Peyer's patch (tissue), 4 donors: Measurements from ENCODE around the gene CD2AP.

Source experiments
- POLR2A ChIP-seq, 2 donors: fragments of 450-650 bp; IDR thresholded peaks; one replicate each; pipeline ENCODE4 v1.5.1; 2017; ENCODE audit warnings: antibody characterized with exemption in 2 of 2, mild to moderate bottlenecking in 2 of 2, moderate library complexity in 2 of 2
- TF ChIP-seq, protein P1 (sequence below), 6 experiments: fragments of 450-650 bp in 4 of 6; fragments of 200-600 bp in 2 of 6; sonication (generic) in 1 of 6; IDR thresholded peaks; one replicate each; pipeline ENCODE4 v1.5.1; 2017 to 2019; ENCODE audit warnings: antibody characterized with exemption in 6 of 6, mild to moderate bottlenecking in 3 of 6, moderate library complexity in 1 of 6

GRCh38 chr6:47475319-47475816, 2.2 kb upstream of the CD2AP start:
- TF ChIP-seq, protein P1, sequence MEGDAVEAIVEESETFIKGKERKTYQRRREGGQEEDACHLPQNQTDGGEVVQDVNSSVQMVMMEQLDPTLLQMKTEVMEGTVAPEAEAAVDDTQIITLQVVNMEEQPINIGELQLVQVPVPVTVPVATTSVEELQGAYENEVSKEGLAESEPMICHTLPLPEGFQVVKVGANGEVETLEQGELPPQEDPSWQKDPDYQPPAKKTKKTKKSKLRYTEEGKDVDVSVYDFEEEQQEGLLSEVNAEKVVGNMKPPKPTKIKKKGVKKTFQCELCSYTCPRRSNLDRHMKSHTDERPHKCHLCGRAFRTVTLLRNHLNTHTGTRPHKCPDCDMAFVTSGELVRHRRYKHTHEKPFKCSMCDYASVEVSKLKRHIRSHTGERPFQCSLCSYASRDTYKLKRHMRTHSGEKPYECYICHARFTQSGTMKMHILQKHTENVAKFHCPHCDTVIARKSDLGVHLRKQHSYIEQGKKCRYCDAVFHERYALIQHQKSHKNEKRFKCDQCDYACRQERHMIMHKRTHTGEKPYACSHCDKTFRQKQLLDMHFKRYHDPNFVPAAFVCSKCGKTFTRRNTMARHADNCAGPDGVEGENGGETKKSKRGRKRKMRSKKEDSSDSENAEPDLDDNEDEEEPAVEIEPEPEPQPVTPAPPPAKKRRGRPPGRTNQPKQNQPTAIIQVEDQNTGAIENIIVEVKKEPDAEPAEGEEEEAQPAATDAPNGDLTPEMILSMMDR (IDR thresholded peaks at IDR 0.05) = no peak
- TF ChIP-seq POLR2A (IDR thresholded peaks at IDR 0.05) = no peak
